ENCODE measurements around the gene NUDT3. TPM values are rescaled to one million over a fixed set of nuclear protein-coding genes. Genes with fewer than 3 reads are reported as not detected.
"Not testable (repeated sequence)": the region's sequence is repeated elsewhere in the genome, so short reads cannot be mapped to it uniquely, and the experiment has no call there.

NUDT3 gene
- total and polyA plus RNA-seq, 2 experiments from 2014 or later = 12.1 to 31.1 TPM

DNA sequence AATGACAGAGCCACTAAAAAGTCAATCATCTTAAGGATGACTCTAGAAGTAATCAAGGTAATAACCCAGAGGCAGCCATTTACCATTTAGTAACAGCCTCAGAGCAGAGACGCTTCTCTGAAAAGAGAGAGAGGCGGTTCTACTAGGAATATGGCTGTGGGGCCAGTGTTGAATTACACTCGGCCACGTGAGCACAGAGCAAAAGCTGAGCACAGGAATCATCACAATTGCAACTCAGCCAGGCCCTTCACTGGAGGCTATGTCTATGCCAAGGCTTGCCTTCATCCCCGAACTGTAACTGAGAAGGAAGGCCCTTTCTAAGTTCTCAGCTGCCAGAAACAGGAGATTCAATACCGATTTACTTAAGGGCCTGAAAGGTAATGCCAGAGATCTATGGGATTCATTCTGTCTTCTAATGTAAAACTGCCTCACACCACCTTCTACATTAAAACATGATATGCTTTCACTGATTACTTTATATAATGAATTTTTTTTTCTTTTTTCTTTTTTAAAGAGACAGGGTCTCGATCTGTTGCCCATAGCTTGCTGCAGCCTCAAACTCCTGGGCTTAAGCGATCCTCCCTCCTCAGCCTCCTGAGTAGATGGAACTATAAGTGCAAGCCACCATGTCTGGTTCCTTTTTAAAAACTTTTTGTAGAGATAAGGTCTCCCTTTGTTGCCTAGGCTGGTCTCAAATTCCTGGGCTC, 67.6 kb downstream of the NUDT3 start (continued):
- TF ChIP-seq, protein P1, sequence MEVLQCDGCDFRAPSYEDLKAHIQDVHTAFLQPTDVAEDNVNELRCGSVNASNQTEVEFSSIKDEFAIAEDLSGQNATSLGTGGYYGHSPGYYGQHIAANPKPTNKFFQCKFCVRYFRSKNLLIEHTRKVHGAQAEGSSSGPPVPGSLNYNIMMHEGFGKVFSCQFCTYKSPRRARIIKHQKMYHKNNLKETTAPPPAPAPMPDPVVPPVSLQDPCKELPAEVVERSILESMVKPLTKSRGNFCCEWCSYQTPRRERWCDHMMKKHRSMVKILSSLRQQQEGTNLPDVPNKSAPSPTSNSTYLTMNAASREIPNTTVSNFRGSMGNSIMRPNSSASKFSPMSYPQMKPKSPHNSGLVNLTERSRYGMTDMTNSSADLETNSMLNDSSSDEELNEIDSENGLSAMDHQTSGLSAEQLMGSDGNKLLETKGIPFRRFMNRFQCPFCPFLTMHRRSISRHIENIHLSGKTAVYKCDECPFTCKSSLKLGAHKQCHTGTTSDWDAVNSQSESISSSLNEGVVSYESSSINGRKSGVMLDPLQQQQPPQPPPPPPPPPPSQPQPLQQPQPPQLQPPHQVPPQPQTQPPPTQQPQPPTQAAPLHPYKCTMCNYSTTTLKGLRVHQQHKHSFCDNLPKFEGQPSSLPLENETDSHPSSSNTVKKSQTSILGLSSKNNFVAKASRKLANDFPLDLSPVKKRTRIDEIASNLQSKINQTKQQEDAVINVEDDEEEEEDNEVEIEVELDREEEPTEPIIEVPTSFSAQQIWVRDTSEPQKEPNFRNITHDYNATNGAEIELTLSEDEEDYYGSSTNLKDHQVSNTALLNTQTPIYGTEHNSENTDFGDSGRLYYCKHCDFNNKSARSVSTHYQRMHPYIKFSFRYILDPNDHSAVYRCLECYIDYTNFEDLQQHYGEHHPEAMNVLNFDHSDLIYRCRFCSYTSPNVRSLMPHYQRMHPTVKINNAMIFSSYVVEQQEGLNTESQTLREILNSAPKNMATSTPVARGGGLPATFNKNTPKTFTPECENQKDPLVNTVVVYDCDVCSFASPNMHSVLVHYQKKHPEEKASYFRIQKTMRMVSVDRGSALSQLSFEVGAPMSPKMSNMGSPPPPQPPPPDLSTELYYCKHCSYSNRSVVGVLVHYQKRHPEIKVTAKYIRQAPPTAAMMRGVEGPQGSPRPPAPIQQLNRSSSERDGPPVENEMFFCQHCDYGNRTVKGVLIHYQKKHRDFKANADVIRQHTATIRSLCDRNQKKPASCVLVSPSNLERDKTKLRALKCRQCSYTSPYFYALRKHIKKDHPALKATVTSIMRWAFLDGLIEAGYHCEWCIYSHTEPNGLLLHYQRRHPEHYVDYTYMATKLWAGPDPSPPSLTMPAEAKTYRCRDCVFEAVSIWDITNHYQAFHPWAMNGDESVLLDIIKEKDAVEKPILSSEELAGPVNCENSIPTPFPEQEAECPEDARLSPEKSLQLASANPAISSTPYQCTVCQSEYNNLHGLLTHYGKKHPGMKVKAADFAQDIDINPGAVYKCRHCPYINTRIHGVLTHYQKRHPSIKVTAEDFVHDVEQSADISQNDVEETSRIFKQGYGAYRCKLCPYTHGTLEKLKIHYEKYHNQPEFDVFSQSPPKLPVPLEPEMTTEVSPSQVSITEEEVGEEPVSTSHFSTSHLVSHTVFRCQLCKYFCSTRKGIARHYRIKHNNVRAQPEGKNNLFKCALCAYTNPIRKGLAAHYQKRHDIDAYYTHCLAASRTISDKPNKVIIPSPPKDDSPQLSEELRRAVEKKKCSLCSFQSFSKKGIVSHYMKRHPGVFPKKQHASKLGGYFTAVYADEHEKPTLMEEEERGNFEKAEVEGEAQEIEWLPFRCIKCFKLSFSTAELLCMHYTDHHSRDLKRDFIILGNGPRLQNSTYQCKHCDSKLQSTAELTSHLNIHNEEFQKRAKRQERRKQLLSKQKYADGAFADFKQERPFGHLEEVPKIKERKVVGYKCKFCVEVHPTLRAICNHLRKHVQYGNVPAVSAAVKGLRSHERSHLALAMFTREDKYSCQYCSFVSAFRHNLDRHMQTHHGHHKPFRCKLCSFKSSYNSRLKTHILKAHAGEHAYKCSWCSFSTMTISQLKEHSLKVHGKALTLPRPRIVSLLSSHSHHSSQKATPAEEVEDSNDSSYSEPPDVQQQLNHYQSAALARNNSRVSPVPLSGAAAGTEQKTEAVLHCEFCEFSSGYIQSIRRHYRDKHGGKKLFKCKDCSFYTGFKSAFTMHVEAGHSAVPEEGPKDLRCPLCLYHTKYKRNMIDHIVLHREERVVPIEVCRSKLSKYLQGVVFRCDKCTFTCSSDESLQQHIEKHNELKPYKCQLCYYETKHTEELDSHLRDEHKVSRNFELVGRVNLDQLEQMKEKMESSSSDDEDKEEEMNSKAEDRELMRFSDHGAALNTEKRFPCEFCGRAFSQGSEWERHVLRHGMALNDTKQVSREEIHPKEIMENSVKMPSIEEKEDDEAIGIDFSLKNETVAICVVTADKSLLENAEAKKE (CRISPR knock-in tag; IDR thresholded peaks at IDR 0.05) = no peak
- TF ChIP-seq NANOG (IDR thresholded peaks at IDR 0.05; ENCODE audit: borderline replicate concordance) (no peak), EZH2 (IDR thresholded peaks at IDR 0.05; ENCODE audit: low read depth, unreplicated experiment) (no peak), POLR2AphosphoS5 (IDR thresholded peaks at IDR 0.05; ENCODE audit: low read depth) (no peak), ETS1 (IDR thresholded peaks at IDR 0.05) (no peak), STAT1 (IDR thresholded peaks at IDR 0.05; ENCODE audit: unreplicated experiment) (no peak), CREB1 (CRISPR knock-in tag; IDR thresholded peaks at IDR 0.05; ENCODE audit: low read depth) (no peak)
- TF ChIP-seq, protein P2, sequence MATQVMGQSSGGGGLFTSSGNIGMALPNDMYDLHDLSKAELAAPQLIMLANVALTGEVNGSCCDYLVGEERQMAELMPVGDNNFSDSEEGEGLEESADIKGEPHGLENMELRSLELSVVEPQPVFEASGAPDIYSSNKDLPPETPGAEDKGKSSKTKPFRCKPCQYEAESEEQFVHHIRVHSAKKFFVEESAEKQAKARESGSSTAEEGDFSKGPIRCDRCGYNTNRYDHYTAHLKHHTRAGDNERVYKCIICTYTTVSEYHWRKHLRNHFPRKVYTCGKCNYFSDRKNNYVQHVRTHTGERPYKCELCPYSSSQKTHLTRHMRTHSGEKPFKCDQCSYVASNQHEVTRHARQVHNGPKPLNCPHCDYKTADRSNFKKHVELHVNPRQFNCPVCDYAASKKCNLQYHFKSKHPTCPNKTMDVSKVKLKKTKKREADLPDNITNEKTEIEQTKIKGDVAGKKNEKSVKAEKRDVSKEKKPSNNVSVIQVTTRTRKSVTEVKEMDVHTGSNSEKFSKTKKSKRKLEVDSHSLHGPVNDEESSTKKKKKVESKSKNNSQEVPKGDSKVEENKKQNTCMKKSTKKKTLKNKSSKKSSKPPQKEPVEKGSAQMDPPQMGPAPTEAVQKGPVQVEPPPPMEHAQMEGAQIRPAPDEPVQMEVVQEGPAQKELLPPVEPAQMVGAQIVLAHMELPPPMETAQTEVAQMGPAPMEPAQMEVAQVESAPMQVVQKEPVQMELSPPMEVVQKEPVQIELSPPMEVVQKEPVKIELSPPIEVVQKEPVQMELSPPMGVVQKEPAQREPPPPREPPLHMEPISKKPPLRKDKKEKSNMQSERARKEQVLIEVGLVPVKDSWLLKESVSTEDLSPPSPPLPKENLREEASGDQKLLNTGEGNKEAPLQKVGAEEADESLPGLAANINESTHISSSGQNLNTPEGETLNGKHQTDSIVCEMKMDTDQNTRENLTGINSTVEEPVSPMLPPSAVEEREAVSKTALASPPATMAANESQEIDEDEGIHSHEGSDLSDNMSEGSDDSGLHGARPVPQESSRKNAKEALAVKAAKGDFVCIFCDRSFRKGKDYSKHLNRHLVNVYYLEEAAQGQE (IDR thresholded peaks at IDR 0.05; ENCODE audit: unreplicated experiment) = no peak

GRCh38 chr6:34324221-34324620, 68.2 kb downstream of the NUDT3 start:
- H3K36me3 ChIP-seq (ENCODE audit: insufficient read depth); H4K20me1 ChIP-seq (replicated peaks; ENCODE audit: insufficient read depth); H3K4me3 Mint-ChIP-seq; H3K4me1 ChIP-seq (ENCODE audit: insufficient read depth); H2AFZ ChIP-seq; H3K9me2 ChIP-seq (ENCODE audit: insufficient read depth); H3K27me3 Mint-ChIP-seq (ENCODE audit: insufficient read depth, low read depth, poor library complexity); H3K4me1 Mint-ChIP-seq; ATAC-seq; H3K4me3 ChIP-seq; H3K4me2 ChIP-seq; H3K27me3 ChIP-seq (ENCODE audit: insufficient read depth); DNase-seq (ENCODE audit: low spot score); H3K27ac Mint-ChIP-seq; H3F3A ChIP-seq (replicated peaks; ENCODE audit: low read depth); H3K27ac ChIP-seq (ENCODE audit: low read depth); H3K36me3 Mint-ChIP-seq (ENCODE audit: low read depth); H3K9me3 Mint-ChIP-seq: not testable (repeated sequence)
- peaks cover 16% of the 10 kb centered on the region for H3K79me2 ChIP-seq (replicated peaks; ENCODE audit: insufficient read depth)
